HFF-Myc (cell line): ENCODE results near the gene CUBN.

ENCODE experiments used
- DNase-seq: peaks from one replicate; pipeline ENCODE4 v3.0.0-alpha.2; 2011; ENCODE audit warnings: low read depth; ENCODE audit errors: extremely low read depth
- H3K4me3 ChIP-seq: replicated peaks from 2 replicates; pipeline ENCODE4 v1.5.1; 2011; ENCODE audit warnings: low read depth, mild to moderate bottlenecking, control low read depth, low read length
- CTCF ChIP-seq: IDR thresholded peaks from 2 replicates; pipeline ENCODE4 v1.5.1; 2012; ENCODE audit warnings: mild to moderate bottlenecking, low read depth, low read length, control low read depth; ENCODE audit errors: missing control alignments

CUBN gene

GRCh38 chr10:17101257-17101909 lies 28.2 kb downstream of the CUBN start:
- no peak for DNase-seq
- no peak for TF ChIP-seq CTCF
- H3K4me3 ChIP-seq: no peak overlapping the region

GRCh38 chr10:17100586-17100985 lies 29.0 kb downstream of the CUBN start:
- no peak overlapping the region for H3K4me3 ChIP-seq
- no peak for DNase-seq
- no peak for TF ChIP-seq CTCF

GRCh38 chr10:17098012-17098411 lies 31.6 kb downstream of the CUBN start:
- DNase-seq: no peak
- TF ChIP-seq CTCF: no peak
- H3K4me3 ChIP-seq: no peak overlapping the region

- no peak for DNase-seq
- TF ChIP-seq CTCF: no peak
- H3K4me3 ChIP-seq: no peak overlapping the region
Observed at GRCh38 chr10:17094844-17095243, 34.8 kb downstream of the CUBN start.

GRCh38 chr10:17092986-17093803 lies 36.4 kb downstream of the CUBN start:
- no peak for DNase-seq
- TF ChIP-seq CTCF: no peak
- no peak overlapping the region for H3K4me3 ChIP-seq

- DNase-seq: no peak
- TF ChIP-seq CTCF: no peak
- H3K4me3 ChIP-seq: no peak overlapping the region
Observed at GRCh38 chr10:17092216-17092944, 37.2 kb downstream of the CUBN start.
